Measurements from ENCODE around the gene RBMS3.

Gene RBMS3

DNA sequence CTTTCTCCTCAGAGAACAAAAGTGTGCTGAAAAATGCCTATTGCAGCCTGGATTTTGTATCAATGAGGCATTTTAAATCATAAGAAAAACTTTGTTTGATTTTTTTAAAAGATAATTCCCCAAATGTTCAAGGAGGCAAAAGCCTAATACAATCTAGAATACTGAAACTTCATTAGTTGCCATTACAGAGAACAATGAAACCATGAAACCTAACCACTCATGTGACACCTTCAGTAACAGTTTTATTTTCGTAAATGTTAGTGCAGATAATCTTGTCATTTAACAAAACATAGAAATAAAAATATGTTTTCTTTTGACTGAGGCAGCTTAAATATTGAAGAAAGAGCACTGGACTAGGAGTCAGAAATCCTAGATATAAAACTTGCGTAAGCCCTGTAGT is 655.9 kb downstream of the RBMS3 start:
- DNase-seq (ENCODE audit: low read depth, low spot score) = no peak
- H3K27ac ChIP-seq = no peak overlapping the region

DNA sequence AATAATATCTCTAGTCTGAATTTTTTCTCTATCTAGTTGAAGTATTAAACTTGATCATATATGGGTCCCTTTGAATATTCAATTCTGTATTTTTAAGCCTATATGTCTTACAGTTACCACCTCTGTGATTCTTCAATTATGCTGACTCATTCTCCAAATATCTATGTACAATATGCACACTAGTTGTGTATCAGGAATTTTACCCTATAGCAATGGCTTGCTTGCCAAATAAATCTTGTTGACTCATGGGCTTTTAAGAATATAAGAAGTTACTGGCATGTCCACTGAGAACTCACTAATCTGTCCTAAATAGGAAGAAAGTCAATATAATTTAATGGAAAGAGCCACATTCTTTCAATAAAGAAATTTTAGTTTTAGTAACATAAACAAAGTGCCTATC is 656.3 kb downstream of the RBMS3 start:
- DNase-seq (ENCODE audit: low read depth, low spot score) = peak; percentile 34
- H3K27ac ChIP-seq = no peak overlapping the region

DNA sequence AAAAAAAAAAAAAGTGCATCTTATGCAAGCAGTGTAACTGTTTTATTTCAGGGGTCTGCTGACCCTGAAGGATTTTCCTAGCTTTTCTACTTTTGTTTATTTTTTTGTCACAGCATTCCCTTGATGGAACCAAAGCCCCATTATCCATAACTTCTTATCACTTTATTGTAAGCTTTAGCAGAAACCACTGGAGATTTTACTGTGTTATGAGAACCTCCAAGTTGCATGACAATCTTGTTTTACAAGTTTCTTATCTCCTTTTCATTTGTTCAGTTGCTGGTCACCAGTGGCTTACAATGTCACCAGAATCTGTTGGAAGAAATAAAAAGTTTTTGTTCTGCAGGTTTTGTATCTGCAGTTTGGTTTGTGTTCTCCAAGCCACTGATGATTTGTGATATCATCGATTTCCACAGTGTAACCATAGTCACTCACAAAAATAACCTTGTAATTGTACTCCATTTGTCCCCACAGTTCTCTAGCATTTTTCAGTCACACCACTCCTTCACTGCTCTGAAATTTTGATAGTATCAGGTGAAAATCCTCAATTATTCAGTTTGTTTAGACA is 660.0 kb downstream of the RBMS3 start:
- no peak overlapping the region for H3K27ac ChIP-seq
- no peak for DNase-seq (ENCODE audit: low read depth, low spot score)

DNA sequence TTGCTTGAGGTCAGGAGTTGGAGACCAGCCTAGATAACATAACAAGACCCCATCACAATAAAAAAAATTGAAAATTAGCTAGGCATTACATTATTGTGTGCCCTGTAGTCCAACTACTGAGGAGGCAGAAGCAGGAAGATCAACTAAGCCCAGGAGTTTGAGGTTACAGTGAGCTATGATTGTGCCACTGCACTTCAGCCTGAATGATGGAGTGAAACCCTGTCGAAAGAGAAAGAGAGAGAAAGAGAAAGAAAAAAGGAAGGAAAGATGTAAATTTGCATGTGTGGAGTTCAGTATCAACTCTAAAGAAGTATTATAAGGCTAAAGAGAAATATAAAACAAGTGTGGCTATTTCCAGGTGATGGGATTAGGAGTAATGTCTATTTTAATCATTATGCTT is 661.4 kb downstream of the RBMS3 start:
- H3K27ac ChIP-seq = no peak overlapping the region
- DNase-seq (ENCODE audit: low read depth, low spot score) = no peak

DNA sequence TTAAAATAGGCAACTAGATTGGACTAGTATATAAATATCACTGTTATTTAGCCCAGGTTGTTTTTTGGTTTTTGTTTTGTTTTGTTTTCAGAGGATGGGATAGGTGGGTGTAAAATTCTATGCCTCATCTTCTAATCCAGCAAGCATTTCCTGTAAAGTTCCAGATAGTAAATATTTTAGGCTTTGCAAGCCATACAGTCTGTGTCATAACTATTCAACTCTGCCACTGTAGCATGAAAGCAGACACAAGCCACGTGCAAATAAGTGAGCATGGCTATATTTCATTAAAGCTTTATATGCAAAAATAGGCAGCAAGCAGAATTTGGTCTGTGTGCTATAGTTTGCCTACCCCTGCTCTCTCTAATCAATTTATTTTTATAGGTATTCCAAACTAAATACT is 668.3 kb downstream of the RBMS3 start:
- no peak for DNase-seq (ENCODE audit: low read depth, low spot score)
- H3K27ac ChIP-seq = no peak overlapping the region

DNA sequence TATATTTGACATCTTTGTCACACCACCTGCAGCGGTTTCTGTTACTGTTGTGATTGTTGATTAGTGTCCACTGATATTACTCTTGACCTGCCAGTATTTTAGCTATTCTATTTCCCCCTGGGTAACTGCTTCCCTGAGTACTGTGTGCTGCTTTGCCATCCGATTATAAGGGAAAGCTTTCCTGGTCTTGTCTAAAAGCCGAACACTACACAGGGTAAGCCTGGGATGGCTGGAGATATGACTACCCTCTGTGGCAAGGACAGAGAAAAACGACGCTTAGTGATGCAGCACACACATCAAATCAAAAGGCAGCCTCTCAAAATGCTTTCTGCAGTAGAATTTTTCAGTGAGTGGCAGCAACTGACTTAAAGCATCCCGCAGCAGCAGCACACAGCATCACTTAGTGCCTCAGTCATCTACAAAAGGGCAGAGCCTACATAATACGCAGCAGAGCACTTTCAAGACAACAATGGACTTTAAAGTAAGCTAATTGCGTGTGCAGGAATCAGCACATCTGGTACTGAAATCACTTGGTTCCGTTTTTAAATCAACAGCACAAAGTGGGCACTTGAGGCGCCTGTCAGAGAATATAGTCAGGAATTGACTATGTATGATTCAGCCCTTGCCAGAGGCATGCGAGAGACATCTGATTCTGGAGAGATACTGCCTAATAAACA is 669.2 kb downstream of the RBMS3 start:
- DNase-seq (ENCODE audit: low read depth, low spot score) = no peak
- no peak overlapping the region for H3K27ac ChIP-seq

DNA sequence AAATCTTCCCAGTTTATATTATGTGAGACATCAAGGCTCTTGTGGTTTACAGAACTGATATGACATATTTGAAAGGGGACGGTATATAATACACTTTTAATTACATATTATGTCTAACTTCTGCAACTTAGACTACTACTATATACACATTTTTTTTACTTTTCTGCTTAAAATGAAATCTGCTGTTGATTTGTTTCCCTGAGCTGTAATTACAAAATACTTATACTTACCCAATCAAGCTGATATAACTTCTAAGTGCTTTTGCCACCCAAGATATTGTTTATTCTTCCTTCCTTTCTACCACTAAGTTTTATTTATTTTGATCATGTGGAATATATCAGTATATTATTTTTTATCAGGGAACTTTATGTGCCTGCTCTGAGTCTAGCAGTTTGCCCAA is 671.6 kb downstream of the RBMS3 start:
- no peak for DNase-seq (ENCODE audit: low read depth, low spot score)

DNA sequence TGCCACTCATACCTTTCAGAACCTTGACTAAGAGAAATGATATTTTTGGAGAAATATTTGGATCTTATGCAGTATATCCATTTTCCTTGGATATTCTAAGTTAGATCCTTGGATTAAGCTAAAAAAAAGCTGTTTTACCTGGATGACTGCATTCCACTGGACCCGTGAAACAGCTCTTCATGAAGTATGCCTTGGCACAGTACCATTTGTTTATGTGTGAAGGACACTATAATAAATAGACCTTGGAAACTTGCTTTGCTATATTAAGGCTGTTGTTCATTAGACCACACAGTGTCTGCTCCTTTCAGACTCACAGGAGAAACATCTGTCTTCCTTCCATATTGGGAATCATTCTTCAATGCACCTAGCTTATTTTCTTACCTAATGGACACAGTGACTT is 674.5 kb downstream of the RBMS3 start:
- no peak overlapping the region for H3K27ac ChIP-seq
- DNase-seq (ENCODE audit: low read depth, low spot score) = no peak

More for the DNA sequence above, 671.6 kb downstream of the RBMS3 start:
- H3K27ac ChIP-seq = no peak overlapping the region

DNA sequence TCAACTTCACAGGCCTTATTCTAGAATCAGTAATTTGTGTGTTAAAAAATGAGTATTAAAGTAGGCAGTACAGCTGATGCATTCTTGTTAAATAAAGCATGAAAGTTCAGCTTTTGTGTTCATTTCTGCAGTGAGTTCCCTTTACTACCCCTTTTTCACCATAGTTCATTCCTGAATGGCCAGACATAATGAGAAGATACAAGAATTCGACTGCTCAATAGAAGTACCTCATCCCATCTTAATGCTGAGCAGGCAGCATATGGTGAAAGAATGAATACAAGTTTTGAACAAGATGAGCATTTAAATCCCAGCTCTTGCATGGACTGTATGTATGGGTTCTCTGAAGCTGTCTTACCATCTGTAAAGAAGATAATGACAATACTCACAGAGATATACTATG is 677.9 kb downstream of the RBMS3 start:
- no peak for DNase-seq (ENCODE audit: low read depth, low spot score)

DNA sequence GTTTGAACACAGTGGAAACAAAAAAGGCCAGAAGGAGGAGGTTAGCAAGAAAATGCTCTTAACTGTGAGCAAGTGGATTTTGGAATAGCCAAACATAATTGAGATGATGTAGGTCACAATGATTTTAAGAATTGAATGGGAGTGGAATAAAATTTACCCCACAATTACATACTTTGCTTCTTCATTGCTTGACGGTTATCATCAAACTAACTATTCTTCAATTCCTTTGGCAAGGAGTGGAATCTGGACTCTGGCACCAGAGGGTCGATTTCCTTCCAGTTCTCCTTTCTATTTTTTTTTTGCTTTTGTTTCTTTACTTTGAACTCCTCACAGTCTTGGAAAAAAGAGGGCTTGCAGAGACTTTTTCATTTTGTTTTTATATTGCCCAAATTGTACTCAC is 691.0 kb downstream of the RBMS3 start:
- DNase-seq (ENCODE audit: low read depth, low spot score) = no peak
- no peak overlapping the region for H3K27ac ChIP-seq

More for the DNA sequence above, 677.9 kb downstream of the RBMS3 start:
- no peak overlapping the region for H3K27ac ChIP-seq

DNA sequence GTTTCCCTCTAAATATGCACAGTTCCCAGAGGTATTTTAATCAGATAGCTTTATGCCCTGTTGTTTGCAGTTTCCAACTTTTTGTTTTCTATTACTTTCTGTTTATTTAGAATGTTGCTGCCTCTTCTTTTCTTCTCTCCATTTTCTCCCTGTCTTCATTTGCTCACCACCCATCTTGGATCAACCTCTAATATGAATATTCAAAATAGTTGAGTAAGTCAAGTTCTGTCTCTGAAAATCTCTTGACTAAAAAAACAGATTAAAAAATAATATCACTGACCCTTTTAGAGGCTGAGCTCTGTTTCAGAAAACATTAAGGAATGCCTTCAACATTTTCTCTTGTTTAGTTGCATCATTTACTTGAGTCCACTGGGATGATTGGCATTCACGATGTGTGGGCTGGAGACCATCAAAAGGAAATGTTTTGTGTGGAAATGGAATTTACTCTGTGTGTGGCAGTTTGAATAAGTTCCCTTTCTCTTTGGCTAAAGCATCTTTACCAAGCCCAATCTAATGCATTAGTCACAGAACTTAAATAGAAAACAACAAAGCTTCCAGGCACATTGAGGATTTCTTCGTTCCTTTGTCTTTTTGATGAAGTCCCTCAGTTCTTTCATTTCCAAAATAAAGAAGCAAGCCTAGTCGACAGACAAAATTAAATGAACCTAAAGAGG is 691.6 kb downstream of the RBMS3 start:
- H3K27ac ChIP-seq = no peak overlapping the region
- DNase-seq (ENCODE audit: low read depth, low spot score) = no peak

DNA sequence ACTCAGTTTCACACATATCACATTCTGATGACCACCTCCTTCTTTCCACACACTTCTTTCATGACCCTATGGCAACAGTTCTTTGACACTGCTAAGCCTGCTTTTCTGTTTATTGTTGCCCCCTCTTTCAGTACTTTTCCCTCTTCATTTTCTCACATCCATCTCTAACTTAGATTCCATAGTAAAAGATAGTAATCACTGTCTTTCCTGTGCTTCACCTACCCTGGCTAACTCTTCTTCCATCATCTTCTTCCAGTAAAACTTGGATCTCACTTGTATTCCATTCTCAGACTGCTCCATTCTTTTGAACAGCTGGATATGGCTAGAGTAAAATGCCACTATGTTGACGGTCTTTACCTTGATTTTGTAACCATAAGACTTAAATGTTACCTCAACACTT is 692.9 kb downstream of the RBMS3 start:
- H3K27ac ChIP-seq = no peak overlapping the region
- no peak for DNase-seq (ENCODE audit: low read depth, low spot score)

DNA sequence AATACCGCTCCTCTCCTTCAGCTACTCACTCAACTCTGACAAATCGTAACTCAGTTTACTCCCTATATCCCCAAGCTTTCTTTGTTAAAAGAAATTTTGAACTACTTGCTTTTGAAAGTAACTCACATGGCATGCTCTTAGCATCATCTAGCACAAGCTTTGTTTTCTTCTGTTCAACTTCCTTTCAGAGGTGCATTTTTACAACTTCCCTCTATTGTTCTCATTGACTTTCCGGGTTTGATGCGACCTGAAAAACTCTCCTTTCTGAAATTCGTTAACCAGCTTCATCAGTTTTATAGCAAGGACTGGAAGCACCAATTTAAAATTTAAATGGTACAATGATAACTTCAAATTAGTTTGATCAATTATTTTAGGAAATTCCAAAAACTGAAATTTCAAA is 696.0 kb downstream of the RBMS3 start:
- no peak overlapping the region for H3K27ac ChIP-seq
- DNase-seq (ENCODE audit: low read depth, low spot score) = no peak

DNA sequence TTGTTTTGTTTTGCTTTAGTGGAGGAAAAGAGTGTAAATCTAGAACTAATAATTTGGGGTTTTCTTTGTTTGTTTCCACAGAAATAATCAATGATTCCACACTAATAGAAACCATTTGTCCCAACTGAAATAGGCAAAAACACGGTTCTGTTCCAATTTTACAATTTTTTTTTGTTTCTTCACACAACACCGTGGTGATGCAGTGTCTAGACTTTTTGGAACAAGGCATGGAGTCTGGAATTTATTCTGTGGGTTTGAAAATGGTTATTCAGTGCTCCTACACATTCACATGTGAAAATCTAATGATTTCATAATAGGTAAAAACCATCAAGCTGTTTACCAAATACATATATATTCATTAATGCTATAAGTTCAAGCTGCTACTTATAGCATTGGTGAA is 696.5 kb downstream of the RBMS3 start:
- no peak overlapping the region for H3K27ac ChIP-seq
- DNase-seq (ENCODE audit: low read depth, low spot score) = no peak

DNA sequence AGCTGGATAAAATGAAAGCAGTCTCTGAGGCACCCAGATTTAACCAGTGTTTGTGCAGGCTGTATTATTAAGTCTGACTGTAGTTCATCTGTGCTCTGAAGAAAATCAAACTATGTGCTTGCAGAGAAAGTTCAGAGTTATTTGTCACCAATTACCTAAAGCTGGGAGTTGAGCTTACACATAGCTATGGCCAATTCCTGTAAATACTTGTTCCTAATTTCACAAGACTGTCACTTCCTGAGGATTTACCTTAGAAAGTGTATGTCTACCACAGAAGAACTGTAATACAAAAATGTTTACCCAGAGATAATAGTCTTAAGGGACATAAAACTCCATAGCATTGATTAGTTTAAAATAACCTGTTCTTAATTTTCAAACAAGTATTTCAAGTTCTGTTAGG is 697.2 kb downstream of the RBMS3 start:
- no peak overlapping the region for H3K27ac ChIP-seq
- DNase-seq (ENCODE audit: low read depth, low spot score) = peak; percentile 10

DNA sequence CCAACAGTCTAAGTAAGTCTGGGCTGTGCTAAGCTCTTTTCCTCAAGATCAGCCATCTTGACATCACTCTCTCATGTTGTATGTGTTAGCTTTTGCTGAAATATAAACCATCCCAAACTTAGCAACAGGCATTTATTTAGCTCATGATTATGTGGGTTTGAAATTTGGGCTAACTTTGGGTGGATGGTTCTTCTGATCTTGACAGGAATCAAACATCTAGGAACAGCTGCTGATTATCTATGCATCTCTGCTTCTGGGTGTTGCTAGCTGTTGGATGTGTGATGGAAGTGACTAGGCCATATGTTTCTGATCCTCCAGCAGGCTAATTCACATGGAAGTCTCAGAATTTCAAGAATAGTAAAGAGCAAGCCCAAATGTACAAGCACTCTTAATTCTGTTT is 710.3 kb downstream of the RBMS3 start:
- DNase-seq (ENCODE audit: low read depth, low spot score) = no peak
- H3K27ac ChIP-seq = no peak overlapping the region

DNA sequence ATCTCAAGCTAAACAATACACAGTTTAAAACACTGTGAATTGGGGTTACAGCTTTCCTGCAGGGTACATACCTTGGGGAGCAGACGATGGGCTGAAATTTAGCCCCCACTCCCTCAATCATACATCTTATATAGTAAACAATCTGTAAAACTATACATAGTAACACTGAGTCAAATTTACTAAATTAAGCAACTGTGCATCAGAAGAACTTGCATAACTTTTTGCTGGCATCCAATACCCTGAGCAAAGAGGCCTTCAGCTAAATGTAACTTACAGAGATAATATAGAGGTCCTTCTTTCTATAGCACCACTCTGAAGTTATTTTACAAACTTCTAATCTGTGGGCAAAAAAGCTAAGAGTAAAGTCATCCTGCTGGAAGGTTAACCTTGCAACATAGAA is 721.9 kb downstream of the RBMS3 start:
- no peak for DNase-seq (ENCODE audit: low read depth, low spot score)
- no peak overlapping the region for H3K27ac ChIP-seq

DNA sequence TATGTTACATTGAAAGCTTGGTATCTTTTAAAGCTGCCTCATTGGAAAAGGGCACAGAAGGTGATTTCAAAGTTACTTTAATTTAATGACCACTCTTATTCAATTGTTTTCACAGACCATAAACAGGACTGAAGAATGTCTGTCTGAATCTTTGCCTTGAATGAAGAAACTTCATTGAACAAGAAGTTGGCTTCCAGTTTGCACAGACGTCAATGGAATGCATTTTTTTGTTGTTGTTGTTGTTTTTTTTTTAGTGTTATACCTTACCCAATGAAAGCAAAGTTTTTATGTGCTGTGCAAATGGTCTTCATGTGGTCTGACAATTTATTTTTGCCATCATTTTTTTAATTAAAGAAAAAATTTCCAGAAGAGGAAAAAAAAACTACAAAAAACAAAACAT is 722.9 kb downstream of the RBMS3 start:
- H3K27ac ChIP-seq = no peak overlapping the region
- no peak for DNase-seq (ENCODE audit: low read depth, low spot score)

DNA sequence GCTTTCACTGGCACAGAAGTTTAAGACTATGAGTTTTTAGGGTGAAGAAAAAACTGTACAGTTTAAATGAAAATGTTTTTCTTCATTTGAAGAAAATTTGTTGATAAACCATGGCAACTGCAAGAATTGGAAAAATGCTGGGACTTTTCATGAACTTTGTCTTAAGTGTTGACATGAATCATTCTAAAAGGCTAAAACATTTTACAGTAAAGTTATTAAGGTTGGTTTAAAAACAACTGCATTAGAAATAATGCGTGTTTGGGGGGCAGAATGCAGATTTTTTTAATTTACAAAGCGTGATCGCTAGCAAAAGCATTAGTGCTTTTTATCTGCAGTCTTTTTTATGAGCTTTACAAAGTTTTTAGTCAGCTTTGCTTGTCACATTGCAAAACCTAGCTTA is 723.6 kb downstream of the RBMS3 start:
- no peak overlapping the region for H3K27ac ChIP-seq
- DNase-seq (ENCODE audit: low read depth, low spot score) = no peak

DNA sequence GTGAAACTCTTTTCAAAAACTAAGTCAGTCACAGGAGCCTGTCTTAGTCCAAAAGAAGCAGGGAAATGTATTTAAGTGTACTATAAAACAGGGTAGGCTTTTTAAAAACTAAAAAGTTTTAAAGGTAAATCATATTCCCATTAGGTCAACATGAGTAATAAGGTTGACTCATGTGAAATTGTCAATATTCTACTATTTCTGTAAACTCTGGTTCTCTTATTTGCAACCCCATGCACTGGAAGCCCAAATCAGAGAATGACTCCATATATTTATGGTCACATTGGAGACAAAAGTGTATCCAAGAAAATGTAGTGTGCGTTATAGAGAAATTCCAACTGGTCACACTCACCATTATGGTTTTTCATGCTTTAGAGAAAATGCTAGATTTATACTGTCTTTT is 725.2 kb downstream of the RBMS3 start:
- DNase-seq (ENCODE audit: low read depth, low spot score) = no peak
- H3K27ac ChIP-seq = no peak overlapping the region

DNA sequence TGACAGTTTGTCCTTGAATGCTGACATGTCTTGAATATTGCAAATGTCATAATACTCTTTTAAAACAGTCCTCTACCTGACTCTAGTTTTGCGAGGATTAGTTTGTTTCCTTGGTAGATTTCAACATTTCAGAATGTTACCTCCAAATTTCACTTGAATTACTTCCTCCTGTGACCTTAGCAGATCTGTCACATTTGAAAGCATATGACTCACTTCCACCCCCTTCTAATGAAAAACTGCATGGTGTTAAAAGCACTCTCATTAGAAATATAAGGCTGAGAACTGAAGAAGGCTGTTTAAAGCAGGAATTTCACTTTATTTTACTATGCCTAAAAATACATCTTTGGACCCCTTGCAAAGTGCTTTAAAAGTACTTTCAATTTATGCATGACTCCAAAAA is 726.8 kb downstream of the RBMS3 start:
- no peak overlapping the region for H3K27ac ChIP-seq
- no peak for DNase-seq (ENCODE audit: low read depth, low spot score)

DNA sequence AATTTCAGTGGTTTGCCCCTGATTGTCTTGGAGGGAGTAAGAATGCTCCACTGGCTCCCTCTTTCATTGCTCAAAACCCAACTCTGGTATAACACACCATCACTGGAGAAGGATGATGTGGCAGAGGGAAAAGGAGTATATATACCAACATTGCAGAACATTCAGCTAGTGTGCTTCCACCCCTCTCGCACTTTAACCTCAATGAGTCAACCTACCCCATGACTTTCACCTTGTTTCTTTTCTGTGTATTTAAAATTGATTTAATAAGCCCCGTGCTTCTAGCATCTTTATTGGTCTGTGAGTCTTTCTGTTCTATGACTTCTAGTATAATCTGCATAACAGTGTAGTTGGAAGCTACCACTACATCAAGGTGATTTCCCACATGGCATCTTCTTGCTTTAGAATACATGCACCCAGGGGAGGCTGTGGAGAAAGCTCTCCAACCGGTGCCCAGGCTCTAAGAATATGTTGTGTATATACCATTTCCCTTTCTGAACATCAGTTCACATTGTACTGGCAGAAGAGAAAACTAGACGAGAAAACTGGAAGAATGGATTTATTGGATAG is 730.4 kb downstream of the RBMS3 start:
- no peak overlapping the region for H3K27ac ChIP-seq
- DNase-seq (ENCODE audit: low read depth, low spot score) = no peak
